ENCODE measurements around the gene EREG.

- TF ChIP-seq CTCF (IDR thresholded peaks at IDR 0.05) (no peak), POLR2A (IDR thresholded peaks at IDR 0.05) (no peak)
Measured at GRCh38 chr4:74323663-74324062, 41.3 kb upstream of the EREG start.

Data from esophagus squamous epithelium (tissue), 4 donors.